Activated T-helper 2 cell treated with anti-CD3 and anti-CD28 coated beads, Interferon-gamma antibody, Interleukin-2, Interleukin-4, amounts not matched to agents 10 μg/mL and 5 μg/mL and 100 μg/mL, durations not matched to agents 14 hours and 24 hours and 36 hours (primary cell): ENCODE data around the gene RAB36. TPM values are rescaled to one million over a fixed set of nuclear protein-coding genes. Genes with fewer than 3 reads are reported as not detected.

ENCODE experiments used
- DNase-seq: peaks from one replicate; pipeline ENCODE4 v3.0.0; 2021; ENCODE audit warnings: low spot score
- H3K27ac Mint-ChIP-seq: one replicate; pipeline ENCODE4 v1.8.0; 2021; ENCODE audit warnings: mixed read lengths
- H3K27me3 Mint-ChIP-seq: one replicate; pipeline ENCODE4 v1.8.0; 2021; ENCODE audit warnings: low read depth, mixed read lengths
- H3K36me3 Mint-ChIP-seq: one replicate; pipeline ENCODE4 v1.8.0; 2021; ENCODE audit warnings: low read depth, mixed read lengths
- H3K4me1 Mint-ChIP-seq: one replicate; pipeline ENCODE4 v1.8.0; 2021; ENCODE audit warnings: low read depth, mixed read lengths
- H3K4me3 Mint-ChIP-seq: one replicate; pipeline ENCODE4 v1.8.0; 2021; ENCODE audit warnings: low read depth, mild to moderate bottlenecking, moderate library complexity, mixed read lengths
- H3K9me3 Mint-ChIP-seq: one replicate; pipeline ENCODE4 v1.8.0; 2021; ENCODE audit warnings: mixed read lengths
- intact Hi-C: fragments of 100-400 bp; cut with micrococcal nuclease; formaldehyde crosslinking; loops from one replicate; pipeline ENCODE4 v1.15.1; 2023
- total RNA-seq: library from RNA; stranded (reverse); gene quantifications from 2 replicates; pipeline ENCODE4 v1.2.3, GENCODE V29; 2022

RAB36 gene
- total RNA-seq, 1 donor from 2014 or later, result not detected

GRCh38 chr22:23143119-23143518, 2.2 kb upstream of the RAB36 start:
- H3K9me3 Mint-ChIP-seq, result no peaks in the 10 kb centered on the region
- no peak overlapping the region for H3K27ac Mint-ChIP-seq
- H3K36me3 Mint-ChIP-seq, result no peaks in the 10 kb centered on the region
- H3K27me3 Mint-ChIP-seq, result peaks cover 11% of the 10 kb centered on the region
- peaks cover 32% of the 10 kb centered on the region for H3K4me1 Mint-ChIP-seq
- DNase-seq, result no peak
- H3K4me3 Mint-ChIP-seq, result no peak overlapping the region
- intact Hi-C loops, result no loop called here

- intact Hi-C loops, result no loop called here
- DNase-seq, result no peak
- peaks cover 11% of the 10 kb centered on the region for H3K27me3 Mint-ChIP-seq
- no peaks in the 10 kb centered on the region for H3K9me3 Mint-ChIP-seq
- H3K4me1 Mint-ChIP-seq, result peaks cover 25% of the 10 kb centered on the region
- no peak overlapping the region for H3K4me3 Mint-ChIP-seq
- no peak overlapping the region for H3K27ac Mint-ChIP-seq
- no peaks in the 10 kb centered on the region for H3K36me3 Mint-ChIP-seq
Observed at GRCh38 chr22:23144432-23144831, 845 bp upstream of the RAB36 start.

GRCh38 chr22:23145878-23146470, 697 bp downstream of the RAB36 start:
- peaks cover 11% of the 10 kb centered on the region for H3K27me3 Mint-ChIP-seq
- no peak for DNase-seq
- H3K4me1 Mint-ChIP-seq, result peaks cover 18% of the 10 kb centered on the region
- H3K4me3 Mint-ChIP-seq, result no peak overlapping the region
- no peak overlapping the region for H3K27ac Mint-ChIP-seq
- H3K36me3 Mint-ChIP-seq, result no peaks in the 10 kb centered on the region
- intact Hi-C loops, result no loop called here
- no peaks in the 10 kb centered on the region for H3K9me3 Mint-ChIP-seq

GRCh38 chr22:23146478-23147205, 1.4 kb downstream of the RAB36 start:
- Mint-ChIP-seq H3K27ac (no peak overlapping the region), H3K9me3 (no peaks in the 10 kb centered on the region), H3K27me3 (peaks cover 11% of the 10 kb centered on the region), H3K36me3 (no peaks in the 10 kb centered on the region), H3K4me1 (peaks cover 18% of the 10 kb centered on the region), H3K4me3 (no peak overlapping the region)
- no peak for DNase-seq
- intact Hi-C loops, result no loop called here

GRCh38 chr22:23147617-23148387, 2.5 kb downstream of the RAB36 start:
- intact Hi-C loops, result no loop called here
- H3K27ac Mint-ChIP-seq, result no peak overlapping the region
- no peaks in the 10 kb centered on the region for H3K9me3 Mint-ChIP-seq
- peaks cover 12% of the 10 kb centered on the region for H3K4me1 Mint-ChIP-seq
- H3K4me3 Mint-ChIP-seq, result no peak overlapping the region
- no peaks in the 10 kb centered on the region for H3K36me3 Mint-ChIP-seq
- H3K27me3 Mint-ChIP-seq, result peaks cover 11% of the 10 kb centered on the region
- DNase-seq, result no peak

- Mint-ChIP-seq H3K27ac (no peak overlapping the region), H3K9me3 (no peaks in the 10 kb centered on the region), H3K27me3 (peaks cover 5% of the 10 kb centered on the region), H3K4me3 (no peak overlapping the region), H3K36me3 (no peaks in the 10 kb centered on the region), H3K4me1 (peaks cover 5% of the 10 kb centered on the region)
- intact Hi-C loops, result no loop called here
- no peak for DNase-seq
Observed at GRCh38 chr22:23149743-23150238, 4.5 kb downstream of the RAB36 start.

- no peaks in the 10 kb centered on the region for H3K9me3 Mint-ChIP-seq
- H3K27ac Mint-ChIP-seq, result no peak overlapping the region
- no peaks in the 10 kb centered on the region for H3K36me3 Mint-ChIP-seq
- no peaks in the 10 kb centered on the region for H3K4me1 Mint-ChIP-seq
- DNase-seq, result no peak
- H3K4me3 Mint-ChIP-seq, result no peak overlapping the region
- peaks cover 10% of the 10 kb centered on the region for H3K27me3 Mint-ChIP-seq
- intact Hi-C loops, result no loop called here
Observed at GRCh38 chr22:23150762-23151161, 5.5 kb downstream of the RAB36 start.

GRCh38 chr22:23151827-23152226, 6.5 kb downstream of the RAB36 start:
- no peak overlapping the region for H3K27ac Mint-ChIP-seq
- intact Hi-C loops, result no loop called here
- no peaks in the 10 kb centered on the region for H3K9me3 Mint-ChIP-seq
- H3K36me3 Mint-ChIP-seq, result no peaks in the 10 kb centered on the region
- DNase-seq, result no peak
- H3K27me3 Mint-ChIP-seq, result peaks cover 10% of the 10 kb centered on the region
- no peak overlapping the region for H3K4me3 Mint-ChIP-seq
- no peaks in the 10 kb centered on the region for H3K4me1 Mint-ChIP-seq

GRCh38 chr22:23152238-23153114, 7.2 kb downstream of the RAB36 start:
- H3K4me3 Mint-ChIP-seq, result no peak overlapping the region
- no peaks in the 10 kb centered on the region for H3K4me1 Mint-ChIP-seq
- H3K27me3 Mint-ChIP-seq, result peaks cover 7% of the 10 kb centered on the region
- no peaks in the 10 kb centered on the region for H3K36me3 Mint-ChIP-seq
- DNase-seq, result no peak
- no peaks in the 10 kb centered on the region for H3K9me3 Mint-ChIP-seq
- intact Hi-C loops, result no loop called here
- no peak overlapping the region for H3K27ac Mint-ChIP-seq

GRCh38 chr22:23153994-23154393, 8.7 kb downstream of the RAB36 start:
- H3K9me3 Mint-ChIP-seq, result no peaks in the 10 kb centered on the region
- peaks cover 5% of the 10 kb centered on the region for H3K27me3 Mint-ChIP-seq
- intact Hi-C loops, result no loop called here
- H3K4me3 Mint-ChIP-seq, result no peak overlapping the region
- DNase-seq, result no peak
- no peaks in the 10 kb centered on the region for H3K4me1 Mint-ChIP-seq
- no peaks in the 10 kb centered on the region for H3K36me3 Mint-ChIP-seq
- no peak overlapping the region for H3K27ac Mint-ChIP-seq

GRCh38 chr22:23154461-23154860, 9.2 kb downstream of the RAB36 start:
- DNase-seq, result no peak
- H3K36me3 Mint-ChIP-seq, result no peaks in the 10 kb centered on the region
- no peak overlapping the region for H3K27ac Mint-ChIP-seq
- H3K9me3 Mint-ChIP-seq, result no peaks in the 10 kb centered on the region
- peaks cover 5% of the 10 kb centered on the region for H3K27me3 Mint-ChIP-seq
- intact Hi-C loops, result no loop called here
- H3K4me1 Mint-ChIP-seq, result no peaks in the 10 kb centered on the region
- H3K4me3 Mint-ChIP-seq, result no peak overlapping the region

GRCh38 chr22:23155143-23155542, 9.9 kb downstream of the RAB36 start:
- H3K27ac Mint-ChIP-seq, result no peak overlapping the region
- intact Hi-C loops, result no loop called here
- H3K36me3 Mint-ChIP-seq, result no peaks in the 10 kb centered on the region
- no peak overlapping the region for H3K4me3 Mint-ChIP-seq
- H3K4me1 Mint-ChIP-seq, result no peaks in the 10 kb centered on the region
- H3K27me3 Mint-ChIP-seq, result peaks cover 5% of the 10 kb centered on the region
- H3K9me3 Mint-ChIP-seq, result no peaks in the 10 kb centered on the region
- no peak for DNase-seq
